H54 (cell line): Measurements from ENCODE around the gene TMEM150A.
A peak's percentile ranks its signal among the peaks of the same experiment; 100 is the strongest.
"Not testable (repeated sequence)": the region's sequence is repeated elsewhere in the genome, so short reads cannot be mapped to it uniquely, and the experiment has no call there.

ENCODE experiments used
- DNase-seq: peaks from one replicate; pipeline ENCODE4 v3.0.0; 2011; ENCODE audit warnings: low spot score, mixed read lengths; ENCODE audit not compliant: insufficient read length
- FAIRE-seq: peaks from 3 replicates; lab custom pipeline; 2011; peaks lifted over from hg19 to GRCh38; lab: Jason Lieb, UNC
- POLR2A ChIP-seq: IDR thresholded peaks from 2 replicates; pipeline ENCODE4 v1.6.1; 2011; ENCODE audit warnings: low read depth, mild to moderate bottlenecking, low read length

Gene TMEM150A

GRCh38 chr2:85604568-85605339, 2.3 kb upstream of the TMEM150A start:
- DNase-seq (no peak), FAIRE-seq (no peak)
- TF ChIP-seq POLR2A: no peak

- DNase-seq, FAIRE-seq: not testable (repeated sequence)
These were observed 1.6 kb upstream of the TMEM150A start for GRCh38 chr2:85604133-85604444.

- TF ChIP-seq POLR2A: peak; percentile 20; the same call in 1 of the 2 replicates
- no peak for DNase-seq
- no peak for FAIRE-seq
These were observed 575 bp downstream of the TMEM150A start for GRCh38 chr2:85601771-85602475.

- no peak for TF ChIP-seq POLR2A
- DNase-seq (no peak), FAIRE-seq (no peak)
These were observed 1.3 kb downstream of the TMEM150A start for GRCh38 chr2:85600951-85601770.

- FAIRE-seq: no peak
- no peak for TF ChIP-seq POLR2A
- no peak for DNase-seq
These were observed 2.3 kb downstream of the TMEM150A start for GRCh38 chr2:85600235-85600575.

GRCh38 chr2:85599468-85600234, 2.8 kb downstream of the TMEM150A start:
- DNase-seq: no peak
- no peak for TF ChIP-seq POLR2A
- FAIRE-seq: no peak

- FAIRE-seq (no peak), DNase-seq (no peak)
- TF ChIP-seq POLR2A: no peak
These were observed 3.7 kb downstream of the TMEM150A start for GRCh38 chr2:85598594-85599340.

GRCh38 chr2:85597241-85597640, 5.3 kb downstream of the TMEM150A start:
- no peak for TF ChIP-seq POLR2A
- FAIRE-seq (no peak), DNase-seq (no peak)

- no peak for DNase-seq
- FAIRE-seq: no peak
- TF ChIP-seq POLR2A: no peak
These were observed 5.9 kb downstream of the TMEM150A start for GRCh38 chr2:85596486-85597143.

- DNase-seq (no peak), FAIRE-seq (no peak)
These were observed 6.5 kb downstream of the TMEM150A start for GRCh38 chr2:85596026-85596333.

GRCh38 chr2:85595301-85596025, 7.0 kb downstream of the TMEM150A start, which contains the start of gene RNF181:
RNF181 (plus strand) TSS chr2:85595745; CDS start chr2:85595764, 19 bp downstream.
- peak; percentile 73 for TF ChIP-seq POLR2A
- peak; percentile 95 for DNase-seq
- peak; percentile 41 for FAIRE-seq

More at GRCh38 chr2:85596026-85596333, 6.5 kb downstream of the TMEM150A start:
- no peak for TF ChIP-seq POLR2A
